Fibroblast of upper back skin (primary cell): ENCODE measurements around the gene RGS8.
A peak's percentile ranks its signal among the peaks of the same experiment; 100 is the strongest.

ENCODE experiments used
- DNase-seq: peaks from one replicate; pipeline ENCODE4 v3.0.0-alpha.2; 2013

Gene RGS8

DNA sequence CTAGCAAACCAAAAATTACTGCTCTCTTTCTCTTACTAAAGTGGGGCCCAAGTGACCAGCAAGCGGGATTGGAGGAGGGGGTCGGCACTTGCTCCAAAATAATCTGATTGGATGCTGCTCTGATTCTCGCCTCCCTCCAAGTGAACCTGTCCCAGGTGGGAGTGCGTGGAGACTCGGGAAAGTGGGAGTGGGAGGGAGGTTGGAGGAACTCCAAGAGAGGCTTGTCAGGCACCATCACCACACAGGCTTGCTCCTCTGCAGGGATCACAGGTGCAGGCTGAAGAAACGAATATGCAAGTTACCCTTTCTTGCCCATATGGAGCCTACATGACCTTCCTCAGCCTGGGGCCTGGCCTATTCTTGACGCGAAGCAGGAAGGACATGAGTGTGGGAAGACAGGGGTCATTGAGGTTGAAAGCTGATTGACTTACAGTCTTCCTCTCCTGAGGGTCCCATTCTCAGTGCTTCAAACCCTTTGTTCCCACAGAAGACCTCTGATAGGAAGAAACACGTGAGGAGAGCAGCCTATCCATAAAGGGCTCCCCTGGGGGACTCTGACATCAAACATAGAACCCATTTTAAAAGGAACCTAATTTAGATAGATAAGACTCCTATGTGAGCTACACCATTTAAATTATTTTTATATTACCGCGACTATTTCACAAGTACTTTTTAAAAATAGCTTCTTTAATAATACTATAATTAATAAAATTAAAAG, 14.2 kb downstream of the RGS8 start:
- DNase-seq: no peak

GRCh38 chr1:182669266-182669665, 15.1 kb downstream of the RGS8 start:
- DNase-seq: no peak

DNA sequence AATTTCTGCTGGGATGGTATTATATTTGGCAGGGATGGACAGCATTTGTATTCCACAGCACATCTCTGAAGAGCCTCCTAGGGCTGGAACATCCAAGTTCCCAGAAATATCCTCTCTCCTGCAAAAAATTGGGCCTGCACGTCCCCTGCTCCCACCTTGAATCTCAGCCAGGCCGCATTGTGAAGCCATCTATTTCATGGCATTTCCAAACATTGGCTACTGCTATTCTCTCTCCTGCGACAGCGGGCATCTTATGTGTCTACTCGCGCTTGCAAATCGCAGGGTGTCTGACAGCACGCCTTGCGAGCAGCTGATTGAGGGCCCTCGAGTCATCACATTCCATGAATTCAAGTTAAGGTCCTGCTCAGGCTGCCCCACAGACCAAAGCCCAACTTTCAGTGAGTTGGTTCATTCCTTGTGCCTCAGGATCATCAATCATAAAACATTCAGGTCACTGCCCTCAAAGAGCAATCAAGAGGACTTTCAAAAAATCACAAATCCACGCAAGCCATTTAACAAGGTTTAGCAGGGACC, 15.8 kb downstream of the RGS8 start:
- no peak for DNase-seq

DNA sequence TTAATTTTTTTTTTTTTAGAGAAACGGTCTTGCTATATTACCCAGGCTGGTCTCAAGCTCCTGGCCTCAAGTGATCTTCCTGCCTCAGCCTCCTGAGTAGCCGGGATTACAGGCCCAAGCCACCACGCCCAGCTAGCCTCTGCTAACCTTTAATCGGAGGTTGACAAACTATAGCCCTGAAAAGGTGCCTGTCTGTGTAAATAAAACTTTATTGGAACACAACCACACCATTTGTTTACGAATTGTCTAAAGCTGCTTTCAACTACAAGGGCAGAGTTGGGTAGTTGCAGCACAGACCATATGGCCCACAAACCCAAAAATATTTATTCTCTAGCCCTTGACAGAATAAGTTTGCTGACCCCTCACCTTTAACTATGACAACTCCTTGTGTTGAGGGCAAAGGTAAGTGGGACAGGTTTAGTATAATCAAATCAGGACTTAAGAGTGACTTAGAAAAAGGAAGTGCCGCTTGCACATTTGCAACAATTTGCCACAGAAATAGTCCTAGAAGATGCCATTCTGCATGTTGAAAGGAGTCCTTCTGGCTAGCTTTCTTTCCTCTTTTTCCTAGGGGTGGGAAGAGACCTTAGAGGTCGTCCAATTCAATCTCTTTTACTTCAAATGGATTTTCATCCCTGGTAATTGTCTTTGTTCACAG, 16.4 kb downstream of the RGS8 start:
- no peak for DNase-seq

GRCh38 chr1:182666706-182667105, 17.7 kb downstream of the RGS8 start:
- peak; percentile 70 for DNase-seq

DNA sequence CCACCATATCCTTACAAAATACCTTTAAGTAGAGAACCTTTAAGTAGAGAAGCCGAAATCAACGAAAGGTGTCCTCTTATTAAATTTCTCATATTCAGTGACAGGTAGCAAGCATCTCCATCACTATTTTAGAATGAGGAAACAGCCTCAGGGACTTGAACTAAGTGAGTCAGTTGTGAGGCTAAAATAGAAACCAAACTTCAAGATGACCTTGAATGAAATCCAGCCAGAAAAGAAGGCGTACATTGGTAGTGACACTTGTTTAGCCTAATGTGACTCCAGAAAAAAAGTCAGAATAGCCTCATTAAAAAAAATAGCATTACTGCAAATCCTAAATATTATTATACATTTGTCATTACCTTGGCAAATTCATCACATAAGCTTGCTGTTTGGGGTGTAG, 20.1 kb downstream of the RGS8 start:
- no peak for DNase-seq

GRCh38 chr1:182662956-182663355, 21.4 kb downstream of the RGS8 start:
- DNase-seq: no peak

- peak; percentile 23 for DNase-seq
Observed at GRCh38 chr1:182662121-182662890, 22.1 kb downstream of the RGS8 start.

DNA sequence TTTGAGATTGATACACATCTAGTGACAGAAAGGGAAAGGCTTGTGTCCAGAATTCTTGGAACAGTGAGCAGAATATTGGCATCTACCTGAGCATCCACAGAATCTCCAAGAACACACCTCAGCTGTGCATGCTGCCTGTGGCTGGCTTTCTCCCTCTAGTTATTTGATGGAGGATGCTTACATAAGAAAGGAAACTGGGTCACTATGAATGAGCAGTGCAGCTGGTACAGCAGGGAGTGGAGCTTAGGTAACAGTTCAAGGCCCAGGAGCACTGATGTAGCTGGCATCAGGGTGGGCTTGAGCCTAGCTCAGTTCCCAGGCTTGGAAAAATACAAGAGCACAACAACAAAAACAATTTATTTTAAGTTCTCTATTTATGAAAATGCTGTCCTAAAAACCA, 26.3 kb downstream of the RGS8 start:
- DNase-seq: no peak

- no peak for DNase-seq
Observed at GRCh38 chr1:182656842-182657397, 27.5 kb downstream of the RGS8 start.

- no peak for DNase-seq
Observed at GRCh38 chr1:182653986-182654385, 30.4 kb downstream of the RGS8 start.

- DNase-seq: no peak
Observed at GRCh38 chr1:182652933-182653332, 31.5 kb downstream of the RGS8 start.

DNA sequence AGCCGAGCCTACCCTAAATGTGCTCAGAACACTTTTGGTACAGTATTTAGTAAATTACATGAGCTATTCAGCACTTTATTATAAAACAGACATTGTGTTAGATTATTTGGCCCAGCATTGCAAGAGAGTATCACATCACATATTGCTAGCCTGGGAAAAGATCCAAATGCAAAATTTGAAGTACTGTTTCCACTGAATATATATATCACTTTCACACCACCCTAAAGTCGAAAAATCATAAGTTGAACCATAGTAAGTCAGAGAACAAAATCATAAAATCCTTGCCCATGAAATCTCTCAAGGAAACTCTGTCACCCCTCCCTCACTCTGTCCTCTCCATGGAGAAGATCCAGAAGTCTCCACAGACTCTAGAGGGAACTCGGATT, 33.1 kb downstream of the RGS8 start:
- no peak for DNase-seq

DNA sequence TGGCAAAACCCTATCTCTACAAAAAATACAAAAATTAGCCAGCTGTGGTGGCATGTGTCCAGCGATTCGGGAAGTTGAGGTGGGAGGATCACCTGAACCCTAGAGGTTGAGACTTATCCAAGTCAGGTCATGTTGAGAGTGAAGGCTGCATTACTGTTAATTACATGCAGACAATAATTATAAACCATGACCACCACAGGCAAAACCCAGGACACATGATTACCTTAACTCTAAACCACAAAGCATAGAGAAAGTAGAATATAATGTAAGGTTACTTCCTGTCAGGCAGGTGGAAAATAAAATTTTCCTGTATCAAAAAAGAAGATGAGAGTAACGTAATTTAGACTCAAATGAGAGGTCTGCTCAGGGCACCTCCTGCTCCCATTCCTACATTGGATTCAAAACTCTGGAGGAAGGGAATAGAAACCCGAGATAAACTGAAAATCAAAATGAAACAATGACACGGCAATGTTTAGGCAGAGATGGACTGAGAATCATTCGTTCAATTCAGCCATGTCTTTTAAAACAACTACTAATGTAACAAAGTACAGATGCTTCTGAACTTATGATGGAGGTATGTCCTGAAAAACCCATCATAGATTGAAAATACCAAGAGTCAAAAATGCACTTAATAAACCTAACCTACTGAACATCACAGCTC, 33.6 kb downstream of the RGS8 start:
- no peak for DNase-seq

DNA sequence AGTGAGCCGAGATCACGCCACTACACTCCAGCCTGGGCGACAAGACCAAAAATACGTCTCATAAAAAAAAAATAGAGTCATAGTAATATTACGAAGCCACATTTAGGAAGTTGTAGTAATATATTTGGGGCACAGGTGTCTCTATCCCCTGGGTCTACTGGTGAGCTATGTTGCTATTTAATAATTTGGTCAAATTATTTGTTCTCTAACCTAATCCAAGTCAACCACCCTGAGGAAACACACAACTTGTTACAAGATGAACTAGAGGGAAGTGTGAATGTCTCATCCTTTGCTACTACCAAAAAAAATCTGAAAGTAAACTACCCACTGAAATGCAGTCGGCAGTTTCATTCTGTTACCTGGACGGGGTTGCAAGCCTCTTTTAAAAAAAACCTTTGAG, 35.3 kb downstream of the RGS8 start:
- DNase-seq: no peak

DNA sequence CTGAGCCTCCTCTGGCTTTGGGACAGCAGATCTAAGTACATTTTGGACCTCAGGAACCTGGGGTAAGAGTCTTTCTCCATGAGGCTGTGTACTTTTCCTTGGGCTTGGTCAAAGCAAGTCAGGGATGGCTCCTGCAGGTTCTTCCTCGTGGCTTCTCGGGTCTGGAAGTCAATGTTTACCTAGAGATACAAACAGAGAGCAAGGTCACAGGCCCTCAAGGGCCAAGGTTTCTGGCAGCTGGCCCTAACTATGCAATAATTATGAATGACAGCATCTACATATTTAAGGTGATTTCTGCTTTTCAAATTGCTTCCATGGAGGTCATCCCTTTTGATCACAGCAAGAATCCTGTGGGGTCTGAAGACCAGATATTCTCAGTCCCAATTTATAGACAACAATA, 37.6 kb downstream of the RGS8 start:
- DNase-seq: no peak

GRCh38 chr1:182644886-182645285, 39.5 kb downstream of the RGS8 start:
- DNase-seq: no peak

DNA sequence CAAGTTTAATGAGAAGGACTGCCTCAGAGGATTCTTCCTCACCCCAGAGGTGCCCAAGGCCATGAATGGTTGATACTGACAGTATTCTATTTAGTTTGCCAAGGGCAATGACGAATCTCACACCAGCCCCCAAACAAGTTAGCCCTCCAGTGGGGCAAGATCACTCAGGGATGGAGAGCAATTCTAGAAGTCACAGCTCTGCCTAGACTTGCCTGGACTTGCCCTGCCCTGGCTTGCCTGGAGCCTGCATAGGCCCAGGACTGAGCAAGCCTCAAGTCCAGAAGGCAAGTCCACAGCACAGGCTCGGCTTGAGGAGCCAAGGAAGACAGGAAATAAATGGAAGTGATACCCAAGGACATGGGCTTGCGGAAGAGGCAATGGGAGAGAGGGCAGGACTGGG, 40.7 kb downstream of the RGS8 start:
- DNase-seq: no peak

DNA sequence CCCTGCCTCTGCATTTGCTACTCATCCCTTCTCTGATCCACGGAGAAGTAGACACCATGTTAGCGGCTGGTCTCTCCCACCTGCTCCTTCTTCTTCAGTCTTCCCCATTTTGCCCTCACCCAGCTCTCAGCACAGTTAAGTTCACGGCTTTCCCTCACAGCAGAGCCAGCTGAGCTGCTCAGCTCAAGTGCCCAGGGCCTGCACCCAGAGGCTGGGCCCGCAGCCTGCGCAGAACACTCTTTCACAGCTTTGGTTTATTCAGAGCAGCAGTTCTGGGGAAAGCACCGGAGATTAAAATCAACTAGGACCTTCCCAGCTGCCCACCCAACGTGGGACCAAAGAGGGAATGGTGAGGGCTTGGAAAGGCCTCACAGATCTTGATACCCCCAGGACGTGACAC, 41.9 kb downstream of the RGS8 start:
- DNase-seq: no peak

DNA sequence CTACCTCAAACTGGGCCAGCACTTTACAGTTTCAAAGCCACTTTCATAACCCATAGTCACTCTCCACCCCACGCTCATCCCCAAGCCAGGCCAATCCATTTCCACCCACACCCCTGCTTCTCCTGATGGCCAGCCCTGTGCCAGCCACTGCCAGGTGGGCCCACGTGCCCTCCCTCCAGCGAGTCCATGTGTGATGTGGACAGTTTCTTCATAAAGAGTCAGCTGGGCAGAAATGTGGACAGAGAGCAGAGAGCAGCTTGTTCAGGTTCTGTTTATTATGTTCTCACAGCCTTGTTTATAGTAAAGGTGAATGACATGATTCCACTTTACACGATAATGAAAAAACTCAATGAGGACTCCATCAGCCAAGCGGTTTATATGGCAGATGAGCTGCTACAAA, 42.8 kb downstream of the RGS8 start:
- DNase-seq: no peak

- no peak for DNase-seq
Observed at GRCh38 chr1:182639330-182639729, 45.1 kb downstream of the RGS8 start.

GRCh38 chr1:182637769-182638168, 46.6 kb downstream of the RGS8 start:
- DNase-seq: no peak

- DNase-seq: no peak
Observed at GRCh38 chr1:182635871-182636270, 48.5 kb downstream of the RGS8 start.
